ENCODE results near the gene BACE1-AS.

- TF ChIP-seq, protein P1, sequence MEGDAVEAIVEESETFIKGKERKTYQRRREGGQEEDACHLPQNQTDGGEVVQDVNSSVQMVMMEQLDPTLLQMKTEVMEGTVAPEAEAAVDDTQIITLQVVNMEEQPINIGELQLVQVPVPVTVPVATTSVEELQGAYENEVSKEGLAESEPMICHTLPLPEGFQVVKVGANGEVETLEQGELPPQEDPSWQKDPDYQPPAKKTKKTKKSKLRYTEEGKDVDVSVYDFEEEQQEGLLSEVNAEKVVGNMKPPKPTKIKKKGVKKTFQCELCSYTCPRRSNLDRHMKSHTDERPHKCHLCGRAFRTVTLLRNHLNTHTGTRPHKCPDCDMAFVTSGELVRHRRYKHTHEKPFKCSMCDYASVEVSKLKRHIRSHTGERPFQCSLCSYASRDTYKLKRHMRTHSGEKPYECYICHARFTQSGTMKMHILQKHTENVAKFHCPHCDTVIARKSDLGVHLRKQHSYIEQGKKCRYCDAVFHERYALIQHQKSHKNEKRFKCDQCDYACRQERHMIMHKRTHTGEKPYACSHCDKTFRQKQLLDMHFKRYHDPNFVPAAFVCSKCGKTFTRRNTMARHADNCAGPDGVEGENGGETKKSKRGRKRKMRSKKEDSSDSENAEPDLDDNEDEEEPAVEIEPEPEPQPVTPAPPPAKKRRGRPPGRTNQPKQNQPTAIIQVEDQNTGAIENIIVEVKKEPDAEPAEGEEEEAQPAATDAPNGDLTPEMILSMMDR (conservative IDR thresholded peaks at IDR 0.05; ENCODE audit: low read depth, low read length), result no peak
- no peak for TF ChIP-seq EZH2 (IDR thresholded peaks at IDR 0.05; ENCODE audit: low read length, unreplicated experiment)
Measured at GRCh38 chr11:117255966-117256365, 35.2 kb upstream of the BACE1-AS start.
